ENCODE measurements around the gene PRRT1B.

- TF ChIP-seq POLR2A (IDR thresholded peaks at IDR 0.05) (no peak), CTCF (IDR thresholded peaks at IDR 0.05) (no peak), POLR2AphosphoS5 (IDR thresholded peaks at IDR 0.05) (no peak)
Observed at GRCh38 chr9:131511416-131511815, 33.9 kb upstream of the PRRT1B start.
